ENCODE data around the gene ZPR1.

DNA sequence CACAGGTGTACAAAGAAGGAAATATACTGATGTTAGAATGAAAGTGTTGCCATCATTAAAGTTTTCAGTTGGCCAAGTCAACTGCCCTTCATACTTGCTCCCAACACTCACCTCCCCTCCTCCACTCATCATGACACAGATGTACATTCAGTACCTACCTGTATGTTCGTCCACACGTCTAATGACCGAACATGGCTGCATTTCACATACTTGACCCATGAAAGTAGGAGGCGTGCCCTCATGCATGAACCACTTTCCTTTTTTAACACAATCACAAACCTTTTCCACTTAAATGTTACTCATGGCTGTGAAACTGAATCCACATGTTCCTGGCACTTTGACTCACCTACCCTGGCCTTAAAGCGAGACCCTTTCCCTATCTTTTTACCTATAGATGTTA is 11.8 kb downstream of the ZPR1 start:
- TF ChIP-seq ZBTB26 (tag by site-specific recombination; optimal IDR thresholded peaks at IDR 0.05), result no peak
- TF ChIP-seq TSHZ1 (tag by site-specific recombination; IDR thresholded peaks at IDR 0.05; ENCODE audit: borderline replicate concordance), result no peak
- TF ChIP-seq PRDM10 (tag by site-specific recombination; IDR thresholded peaks at IDR 0.05), result no peak
- no peak for TF ChIP-seq CTCF (tag by site-specific recombination; IDR thresholded peaks at IDR 0.05)
